B cell (primary cell): ENCODE results near the gene TLR8. TPM values are rescaled to one million over a fixed set of nuclear protein-coding genes. Genes with fewer than 3 reads are reported as not detected.

ENCODE experiments used
- ATAC-seq: fragments of 200-7000 bp; cut with Tn5 transposase; one replicate; pipeline ENCODE4 v1.10.0; 2021; ENCODE audit warnings: low read depth, mild to moderate bottlenecking, moderate number of reproducible peaks, moderate library complexity
- CTCF ChIA-PET: fragments of 350-600 bp; sonication (Branson Sonifier 250); formaldehyde crosslinking; loops from one replicate; lab custom pipeline; 2021; ENCODE audit warnings: antibody characterized with exemption, inconsistent platforms; lab: Charles Lee
- POLR2A ChIA-PET: fragments of 350-600 bp; sonication (Branson Sonifier 250); formaldehyde crosslinking; loops from one replicate; lab custom pipeline; 2021; ENCODE audit warnings: antibody characterized with exemption; lab: Charles Lee
- DNase-seq: peaks from one replicate; pipeline ENCODE4 v3.0.0; 2013
- H2AFZ ChIP-seq: 2 replicates; pipeline ENCODE4 v1.6.1; 2012; ENCODE audit warnings: mild to moderate bottlenecking, low read depth, low read length; ENCODE audit not compliant: insufficient read depth, poor library complexity, severe bottlenecking
- H3K27ac ChIP-seq, 2 donors: 1 replicate in 1 of 2; 2 replicates in 1 of 2; pipeline ENCODE4 v1.5.1; 2012 to 2013; ENCODE audit warnings: low read length in 2 of 2, mild to moderate bottlenecking in 2 of 2, moderate library complexity in 1 of 2
- H3K27me3 ChIP-seq, 4 experiments: fragments of 200-600 bp in 1 of 4; sonication (generic) in 1 of 4; replicated peaks in 1 of 4; 1 replicate in 2 of 4; 2 replicates in 2 of 4; pipeline versions ENCODE4 v1.6.1 to v1.7.0; 2013 to 2016; ENCODE audit warnings: low read length in 3 of 4, mild to moderate bottlenecking in 2 of 4, mixed read lengths in 1 of 4, moderate library complexity in 1 of 4; ENCODE audit not compliant: insufficient read depth in 4 of 4, control insufficient read depth in 3 of 4; ENCODE audit errors: control extremely low read depth in 1 of 4
- H3K36me3 ChIP-seq, 2 experiments: replicated peaks in 1 of 2; 1 replicate in 1 of 2; 2 replicates in 1 of 2; pipeline versions ENCODE4 v1.6.1 to v1.7.1; 2013; ENCODE audit warnings: low read length in 1 of 2; ENCODE audit not compliant: insufficient read depth in 2 of 2, control insufficient read depth in 1 of 2; ENCODE audit errors: control extremely low read depth in 1 of 2, extremely low read depth in 1 of 2
- H3K4me1 ChIP-seq, 2 donors: fragments of 200-600 bp in 1 of 2; sonication (generic) in 1 of 2; 1 replicate in 1 of 2; 2 replicates in 1 of 2; pipeline versions ENCODE4 v1.5.1 to v1.6.1; 2013 to 2017; ENCODE audit warnings: low read length in 2 of 2; ENCODE audit not compliant: control insufficient read depth in 2 of 2, insufficient read depth in 2 of 2
- H3K4me2 ChIP-seq: replicated peaks from 2 replicates; pipeline ENCODE3; 2012; ENCODE audit warnings: mild to moderate bottlenecking, low read depth, low read length; ENCODE audit not compliant: poor library complexity, severe bottlenecking
- H3K4me3 ChIP-seq, 5 experiments: fragments of 200-600 bp in 1 of 5; sonication (generic) in 1 of 5; 1 replicate in 3 of 5; 2 replicates in 2 of 5; pipeline versions ENCODE4 v1.5.1 to v1.7.0; 2011 to 2016; ENCODE audit warnings: low read length in 4 of 5, mild to moderate bottlenecking in 4 of 5, low read depth in 2 of 5, control low read depth in 1 of 5, moderate library complexity in 1 of 5; ENCODE audit not compliant: insufficient read depth in 1 of 5; ENCODE audit errors: control extremely low read depth in 1 of 5, extremely low read depth in 1 of 5
- H3K79me2 ChIP-seq: fragments of 200-600 bp; sonication (generic); one replicate; pipeline ENCODE4 v1.6.0; 2016; ENCODE audit warnings: low read length; ENCODE audit not compliant: control insufficient read depth, insufficient read depth
- H3K9ac ChIP-seq: fragments of 200-600 bp; sonication (generic); 2 replicates; pipeline ENCODE4 v1.6.1; 2017; ENCODE audit warnings: mild to moderate bottlenecking, low read length, moderate library complexity
- H3K9me3 ChIP-seq, 3 donors: one replicate each; pipeline versions ENCODE4 v1.6.1 to v1.7.1; 2013; ENCODE audit warnings: low read length in 2 of 3; ENCODE audit not compliant: control insufficient read depth in 2 of 3, insufficient read depth in 1 of 3; ENCODE audit errors: control extremely low read depth in 1 of 3
- H4K20me1 ChIP-seq: 2 replicates; pipeline ENCODE4 v1.6.0; 2012; ENCODE audit warnings: mild to moderate bottlenecking, low read length; ENCODE audit not compliant: insufficient read depth, control insufficient read depth, poor library complexity, severe bottlenecking
- H3K27ac Mint-ChIP-seq: one replicate; pipeline ENCODE4 v1.8.0; 2021; ENCODE audit warnings: mixed read lengths
- H3K27me3 Mint-ChIP-seq: one replicate; pipeline ENCODE4 v1.8.0; 2021; ENCODE audit warnings: mixed read lengths
- H3K4me1 Mint-ChIP-seq: one replicate; pipeline ENCODE4 v1.8.0; 2021; ENCODE audit warnings: mixed read lengths
- H3K4me3 Mint-ChIP-seq: one replicate; pipeline ENCODE4 v1.8.0; 2021; ENCODE audit warnings: mixed read lengths
- H3K9me3 Mint-ChIP-seq: one replicate; pipeline ENCODE4 v1.8.0; 2022; ENCODE audit warnings: mixed read lengths; ENCODE audit not compliant: insufficient read depth
- CTCF ChIP-seq: fragments of 200-600 bp; IDR thresholded peaks from one replicate; pipeline ENCODE4 v1.8.0; 2022; ENCODE audit warnings: antibody characterized with exemption, mild to moderate bottlenecking
- EZH2 ChIP-seq: IDR thresholded peaks from 2 replicates; pipeline ENCODE4 v1.6.1; 2012; ENCODE audit warnings: borderline replicate concordance, low read depth, mild to moderate bottlenecking, moderate library complexity, low read length; ENCODE audit not compliant: insufficient read depth, poor library complexity, severe bottlenecking
- WGBS: methylation state at CpG from one replicate; pipeline ENCODE4 v1.1.5; 2013; ENCODE audit warnings: missing lambda C conversion rate; ENCODE audit not compliant: insufficient coverage; 5-methylcytosine and 5-hydroxymethylcytosine counted together
- intact Hi-C: fragments of 100-400 bp; cut with micrococcal nuclease; formaldehyde crosslinking; loops from one replicate; pipeline ENCODE4 v1.10.0; 2022
- polyA plus RNA-seq: library from polyadenylated mRNA; depleted of rRNA; stranded (reverse); fragments of >200 nt; gene quantifications from 2 replicates; pipeline ENCODE4 v1.2.3, GENCODE V29; 2012
- total RNA-seq, 2 donors: library from RNA; stranded (reverse); fragments of 120-200 nt in 1 of 2; gene quantifications; 1 replicate in 1 of 2; 2 replicates in 1 of 2; pipeline versions ENCODE4 v1.2.3 to v1.2.4, GENCODE V29; 2013 to 2022

TLR8 gene
- total and polyA plus RNA-seq, 2 donors (not counting 1 experiment from before 2014, with no cell fraction given): 0.19 to 0.39 TPM

DNA sequence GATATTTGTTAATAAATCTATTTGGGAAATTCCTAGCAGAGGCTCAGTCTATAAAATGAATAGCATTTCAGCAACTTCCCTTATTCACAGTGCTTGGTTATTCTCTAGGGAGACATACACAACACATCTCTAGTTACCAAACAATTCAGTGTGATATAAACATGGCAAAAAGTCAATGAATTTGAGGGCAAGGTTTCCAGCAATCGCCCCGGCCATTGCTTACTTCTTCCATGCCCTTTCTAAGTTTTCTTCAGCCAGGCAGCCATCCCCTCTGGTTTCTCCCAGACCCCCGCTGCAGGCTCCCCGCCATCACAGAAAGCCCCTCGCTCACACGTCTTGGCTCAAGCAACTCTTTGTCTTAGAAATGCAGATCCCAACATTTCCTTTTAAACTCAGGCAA lies 35.2 kb upstream of the TLR8 start:
- peak overlapping the region; percentile 70 for H3K4me2 ChIP-seq
- WGBS: 65% methylated on average over 4 of the region's 6 CpGs
- H3K4me1 ChIP-seq: peaks cover 41 to 71% of the 10 kb centered on the region in 2 donors
- H3K36me3 ChIP-seq: peaks cover 0 to 19% of the 10 kb centered on the region in 2 experiments
- DNase-seq: peak; percentile 41
- intact Hi-C loops: loop anchor here (2.0 kb wide), 1 partner anchor 26 kb away; no protein-coding TSS in a partner anchor
- ChIA-PET POLR2A (no interaction called here), CTCF (interaction anchor here (1.0 to 1.5 kb wide), 2 partner anchors 22 to 57 kb away, joined by 3 to 4 read pairs; no protein-coding TSS in a partner anchor)
- H3K27ac Mint-ChIP-seq: peak overlapping the region; percentile 87
- TF ChIP-seq CTCF (no peak), EZH2 (no peak)
- H3K9ac ChIP-seq: peak overlapping the region; percentile 33
- H3K27me3 Mint-ChIP-seq: no peaks in the 10 kb centered on the region
- ATAC-seq: peak; percentile 46
- peaks cover 76% of the 10 kb centered on the region for H3K4me1 Mint-ChIP-seq
- H3K9me3 ChIP-seq: no peaks in the 10 kb centered on the region
- no peaks in the 10 kb centered on the region for H3K27me3 ChIP-seq
- H3K79me2 ChIP-seq: peaks cover 68% of the 10 kb centered on the region
- no peaks in the 10 kb centered on the region for H4K20me1 ChIP-seq
- no peak overlapping the region for H2AFZ ChIP-seq
- peak overlapping the region; percentile 37 to 38 for H3K27ac ChIP-seq
- peak overlapping the region; percentile 72 for H3K4me3 Mint-ChIP-seq
- H3K9me3 Mint-ChIP-seq: no peaks in the 10 kb centered on the region
- H3K4me3 ChIP-seq: peak overlapping the region in 1 of 5 experiments; percentile 43

- intact Hi-C loops: no loop called here
- Mint-ChIP-seq H3K27me3 (no peaks in the 10 kb centered on the region), H3K4me3 (peak overlapping the region; percentile 52), H3K4me1 (peaks cover 65% of the 10 kb centered on the region), H3K27ac (peak overlapping the region; percentile 89), H3K9me3 (no peaks in the 10 kb centered on the region)
- Histone ChIP-seq H3K27ac (no peak overlapping the region), H3K36me3 (peaks cover 0 to 24% of the 10 kb centered on the region in 2 experiments), H2AFZ (no peak overlapping the region), H3K4me2 (peak overlapping the region; percentile 70), H3K9me3 (no peaks in the 10 kb centered on the region), H4K20me1 (no peaks in the 10 kb centered on the region), H3K4me1 (peaks cover 38 to 67% of the 10 kb centered on the region in 2 donors), H3K9ac (no peak overlapping the region), H3K79me2 (peaks cover 75% of the 10 kb centered on the region), H3K27me3 (no peaks in the 10 kb centered on the region), H3K4me3 (no peak overlapping the region)
- POLR2A ChIA-PET: no interaction called here
- WGBS: 100% methylated on average over 1 of the region's 4 CpGs
- DNase-seq (no peak), ATAC-seq (no peak)
- TF ChIP-seq CTCF: no peak
- no peak for TF ChIP-seq EZH2
- CTCF ChIA-PET: interaction anchor here (0.5 to 1.5 kb wide), 3 partner anchors 12 to 83 kb away, joined by 3 to 4 read pairs (median 3); no protein-coding TSS in a partner anchor
These were observed 33.7 kb upstream of the TLR8 start for GRCh38 chrX:12872741-12873140.
